ENCODE data around the gene PCNX1. TPM values are rescaled to one million over a fixed set of nuclear protein-coding genes. Genes with fewer than 3 reads are reported as not detected.

Gene PCNX1
- total and polyA plus RNA-seq, 4 donors: 5.7 to 41.2 (median 18.2) TPM

DNA sequence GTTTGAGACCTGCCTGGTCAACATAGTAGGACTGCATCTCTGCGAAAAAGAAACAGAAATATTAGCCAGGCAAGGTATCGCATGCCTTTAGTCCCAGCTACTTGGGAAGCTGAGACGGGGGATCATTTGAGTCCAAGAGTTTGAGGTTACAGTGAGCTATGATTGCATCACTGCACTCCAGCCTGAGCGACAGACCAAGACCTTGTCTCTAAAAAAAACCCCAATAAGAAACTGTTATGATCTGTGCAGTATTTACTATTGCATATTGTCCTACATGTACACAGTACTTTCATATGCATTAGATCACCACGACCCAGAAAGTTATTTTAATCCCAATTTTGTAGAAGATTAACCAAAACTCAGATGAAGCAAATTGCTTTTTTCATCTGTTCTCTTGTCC is 187.5 kb downstream of the PCNX1 start:
- Histone ChIP-seq H3K4me3 (ENCODE audit: low read depth in 1 of 3, low read length in 3 of 3) (no peak overlapping the region), H3K9me3 (ENCODE audit: control insufficient read depth in 4 of 4, low read length in 3 of 4) (no peaks in the 10 kb centered on the region), H3K27me3 (ENCODE audit: control insufficient read depth in 4 of 4, insufficient read depth in 4 of 4, low read length in 3 of 4) (no peaks in the 10 kb centered on the region), H3K9ac (ENCODE audit: low read depth in 1 of 2, low read length in 2 of 2) (no peak overlapping the region), H3K36me3 (ENCODE audit: control insufficient read depth in 4 of 4, insufficient read depth in 3 of 4, low read depth in 1 of 4, low read length in 3 of 4) (peaks cover 1 to 20% (median 14%) of the 10 kb centered on the region in 4 donors), H3K4me1 (ENCODE audit: control insufficient read depth in 4 of 4, insufficient read depth in 4 of 4, low read length in 3 of 4) (no peaks in the 10 kb centered on the region), H3K27ac (ENCODE audit: low read depth in 1 of 2, low read length in 2 of 2) (no peak overlapping the region)
- DNase-seq (ENCODE audit: low spot score): no peak
- WGBS: 92% methylated on average over 5 of the region's 5 CpGs
- TF ChIP-seq SP1 (IDR thresholded peaks at IDR 0.05) (no peak), RAD21 (IDR thresholded peaks at IDR 0.05) (no peak)
- TF ChIP-seq, protein P1, sequence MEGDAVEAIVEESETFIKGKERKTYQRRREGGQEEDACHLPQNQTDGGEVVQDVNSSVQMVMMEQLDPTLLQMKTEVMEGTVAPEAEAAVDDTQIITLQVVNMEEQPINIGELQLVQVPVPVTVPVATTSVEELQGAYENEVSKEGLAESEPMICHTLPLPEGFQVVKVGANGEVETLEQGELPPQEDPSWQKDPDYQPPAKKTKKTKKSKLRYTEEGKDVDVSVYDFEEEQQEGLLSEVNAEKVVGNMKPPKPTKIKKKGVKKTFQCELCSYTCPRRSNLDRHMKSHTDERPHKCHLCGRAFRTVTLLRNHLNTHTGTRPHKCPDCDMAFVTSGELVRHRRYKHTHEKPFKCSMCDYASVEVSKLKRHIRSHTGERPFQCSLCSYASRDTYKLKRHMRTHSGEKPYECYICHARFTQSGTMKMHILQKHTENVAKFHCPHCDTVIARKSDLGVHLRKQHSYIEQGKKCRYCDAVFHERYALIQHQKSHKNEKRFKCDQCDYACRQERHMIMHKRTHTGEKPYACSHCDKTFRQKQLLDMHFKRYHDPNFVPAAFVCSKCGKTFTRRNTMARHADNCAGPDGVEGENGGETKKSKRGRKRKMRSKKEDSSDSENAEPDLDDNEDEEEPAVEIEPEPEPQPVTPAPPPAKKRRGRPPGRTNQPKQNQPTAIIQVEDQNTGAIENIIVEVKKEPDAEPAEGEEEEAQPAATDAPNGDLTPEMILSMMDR (IDR thresholded peaks at IDR 0.05; ENCODE audit: low read depth, low read length, missing input control): no peak

DNA sequence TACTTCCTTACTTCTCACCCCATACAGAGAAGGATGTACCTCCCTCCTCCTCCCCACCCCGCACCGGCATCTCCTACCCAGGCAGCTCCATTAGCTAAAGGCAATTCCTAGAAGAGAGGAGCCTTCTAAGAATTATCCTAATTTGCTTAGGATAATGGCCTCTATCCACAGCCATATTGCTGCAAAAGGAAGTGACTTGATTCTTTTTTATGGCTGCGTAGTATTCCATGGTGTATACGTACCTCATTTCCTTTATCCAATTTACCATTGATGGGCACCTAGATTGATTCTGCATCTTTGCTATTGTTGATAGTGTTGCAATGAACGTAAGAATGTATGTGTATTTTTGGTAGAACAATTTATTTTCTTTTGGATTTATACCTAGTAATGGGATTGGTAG is 189.7 kb downstream of the PCNX1 start:
- TF ChIP-seq HNF4G (IDR thresholded peaks at IDR 0.05) (no peak), SP1 (IDR thresholded peaks at IDR 0.05) (no peak), FOXA2 (IDR thresholded peaks at IDR 0.05) (no peak), RAD21 (IDR thresholded peaks at IDR 0.05) (no peak), EGR1 (IDR thresholded peaks at IDR 0.05; ENCODE audit: low read depth in 2 of 2) (no peak), RXRA (IDR thresholded peaks at IDR 0.05) (no peak), YY1 (IDR thresholded peaks at IDR 0.05) (no peak), NR2F2 (IDR thresholded peaks at IDR 0.05) (no peak), FOXA1 (IDR thresholded peaks at IDR 0.05) (no peak), HNF4A (conservative IDR thresholded peaks at IDR 0.05) (no peak), TAF1 (conservative IDR thresholded peaks at IDR 0.05) (no peak), JUND (IDR thresholded peaks at IDR 0.05) (no peak), GABPA (IDR thresholded peaks at IDR 0.05 in 1 of 2, conservative IDR thresholded peaks at IDR 0.05 in 1 of 2) (no peak)
- TF ChIP-seq, protein P1 (IDR thresholded peaks at IDR 0.05; ENCODE audit: low read depth, low read length, missing input control): no peak
- TF ChIP-seq, protein P2, sequence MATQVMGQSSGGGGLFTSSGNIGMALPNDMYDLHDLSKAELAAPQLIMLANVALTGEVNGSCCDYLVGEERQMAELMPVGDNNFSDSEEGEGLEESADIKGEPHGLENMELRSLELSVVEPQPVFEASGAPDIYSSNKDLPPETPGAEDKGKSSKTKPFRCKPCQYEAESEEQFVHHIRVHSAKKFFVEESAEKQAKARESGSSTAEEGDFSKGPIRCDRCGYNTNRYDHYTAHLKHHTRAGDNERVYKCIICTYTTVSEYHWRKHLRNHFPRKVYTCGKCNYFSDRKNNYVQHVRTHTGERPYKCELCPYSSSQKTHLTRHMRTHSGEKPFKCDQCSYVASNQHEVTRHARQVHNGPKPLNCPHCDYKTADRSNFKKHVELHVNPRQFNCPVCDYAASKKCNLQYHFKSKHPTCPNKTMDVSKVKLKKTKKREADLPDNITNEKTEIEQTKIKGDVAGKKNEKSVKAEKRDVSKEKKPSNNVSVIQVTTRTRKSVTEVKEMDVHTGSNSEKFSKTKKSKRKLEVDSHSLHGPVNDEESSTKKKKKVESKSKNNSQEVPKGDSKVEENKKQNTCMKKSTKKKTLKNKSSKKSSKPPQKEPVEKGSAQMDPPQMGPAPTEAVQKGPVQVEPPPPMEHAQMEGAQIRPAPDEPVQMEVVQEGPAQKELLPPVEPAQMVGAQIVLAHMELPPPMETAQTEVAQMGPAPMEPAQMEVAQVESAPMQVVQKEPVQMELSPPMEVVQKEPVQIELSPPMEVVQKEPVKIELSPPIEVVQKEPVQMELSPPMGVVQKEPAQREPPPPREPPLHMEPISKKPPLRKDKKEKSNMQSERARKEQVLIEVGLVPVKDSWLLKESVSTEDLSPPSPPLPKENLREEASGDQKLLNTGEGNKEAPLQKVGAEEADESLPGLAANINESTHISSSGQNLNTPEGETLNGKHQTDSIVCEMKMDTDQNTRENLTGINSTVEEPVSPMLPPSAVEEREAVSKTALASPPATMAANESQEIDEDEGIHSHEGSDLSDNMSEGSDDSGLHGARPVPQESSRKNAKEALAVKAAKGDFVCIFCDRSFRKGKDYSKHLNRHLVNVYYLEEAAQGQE (IDR thresholded peaks at IDR 0.05): no peak
- TF ChIP-seq, protein P3, sequence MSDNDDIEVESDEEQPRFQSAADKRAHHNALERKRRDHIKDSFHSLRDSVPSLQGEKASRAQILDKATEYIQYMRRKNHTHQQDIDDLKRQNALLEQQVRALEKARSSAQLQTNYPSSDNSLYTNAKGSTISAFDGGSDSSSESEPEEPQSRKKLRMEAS (IDR thresholded peaks at IDR 0.05): no peak
- TF ChIP-seq, protein P4, sequence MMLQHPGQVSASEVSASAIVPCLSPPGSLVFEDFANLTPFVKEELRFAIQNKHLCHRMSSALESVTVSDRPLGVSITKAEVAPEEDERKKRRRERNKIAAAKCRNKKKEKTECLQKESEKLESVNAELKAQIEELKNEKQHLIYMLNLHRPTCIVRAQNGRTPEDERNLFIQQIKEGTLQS (IDR thresholded peaks at IDR 0.05): no peak
- TF ChIP-seq, protein P5, sequence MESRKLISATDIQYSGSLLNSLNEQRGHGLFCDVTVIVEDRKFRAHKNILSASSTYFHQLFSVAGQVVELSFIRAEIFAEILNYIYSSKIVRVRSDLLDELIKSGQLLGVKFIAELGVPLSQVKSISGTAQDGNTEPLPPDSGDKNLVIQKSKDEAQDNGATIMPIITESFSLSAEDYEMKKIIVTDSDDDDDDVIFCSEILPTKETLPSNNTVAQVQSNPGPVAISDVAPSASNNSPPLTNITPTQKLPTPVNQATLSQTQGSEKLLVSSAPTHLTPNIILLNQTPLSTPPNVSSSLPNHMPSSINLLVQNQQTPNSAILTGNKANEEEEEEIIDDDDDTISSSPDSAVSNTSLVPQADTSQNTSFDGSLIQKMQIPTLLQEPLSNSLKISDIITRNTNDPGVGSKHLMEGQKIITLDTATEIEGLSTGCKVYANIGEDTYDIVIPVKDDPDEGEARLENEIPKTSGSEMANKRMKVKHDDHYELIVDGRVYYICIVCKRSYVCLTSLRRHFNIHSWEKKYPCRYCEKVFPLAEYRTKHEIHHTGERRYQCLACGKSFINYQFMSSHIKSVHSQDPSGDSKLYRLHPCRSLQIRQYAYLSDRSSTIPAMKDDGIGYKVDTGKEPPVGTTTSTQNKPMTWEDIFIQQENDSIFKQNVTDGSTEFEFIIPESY (IDR thresholded peaks at IDR 0.05): no peak
- no peaks in the 10 kb centered on the region for H3K27me3 ChIP-seq (ENCODE audit: control insufficient read depth in 4 of 4, insufficient read depth in 4 of 4, low read length in 3 of 4)
- no peak overlapping the region for H3K4me3 ChIP-seq (ENCODE audit: low read depth in 1 of 3, low read length in 3 of 3)
- H3K4me1 ChIP-seq (ENCODE audit: control insufficient read depth in 4 of 4, insufficient read depth in 4 of 4, low read length in 3 of 4): no peaks in the 10 kb centered on the region
- no peak overlapping the region for H3K9ac ChIP-seq (ENCODE audit: low read depth in 1 of 2, low read length in 2 of 2)
- no peaks in the 10 kb centered on the region for H3K9me3 ChIP-seq (ENCODE audit: control insufficient read depth in 4 of 4, low read length in 3 of 4)
- over 99% methylated on average over 5 of the region's 5 CpGs for WGBS
- peaks cover 2 to 13% (median 4%) of the 10 kb centered on the region in 4 donors for H3K36me3 ChIP-seq (ENCODE audit: control insufficient read depth in 4 of 4, insufficient read depth in 3 of 4, low read depth in 1 of 4, low read length in 3 of 4)
- H3K27ac ChIP-seq (ENCODE audit: low read depth in 1 of 2, low read length in 2 of 2): no peak overlapping the region
- DNase-seq (ENCODE audit: low spot score): no peak

Data from liver (tissue), 9 donors.